GM19328 (cell line): ENCODE data around the gene CDK11B.
"Not testable (repeated sequence)": the region's sequence is repeated elsewhere in the genome, so short reads cannot be mapped to it uniquely, and the experiment has no call there.

Experiments
- ATAC-seq: cut with Tn5 transposase; IDR thresholded peaks from one replicate; pipeline ENCODE4 v1.9.1; 2021; ENCODE audit warnings: mild to moderate bottlenecking, moderate library complexity; ENCODE audit not compliant: unreplicated experiment

Gene CDK11B

DNA sequence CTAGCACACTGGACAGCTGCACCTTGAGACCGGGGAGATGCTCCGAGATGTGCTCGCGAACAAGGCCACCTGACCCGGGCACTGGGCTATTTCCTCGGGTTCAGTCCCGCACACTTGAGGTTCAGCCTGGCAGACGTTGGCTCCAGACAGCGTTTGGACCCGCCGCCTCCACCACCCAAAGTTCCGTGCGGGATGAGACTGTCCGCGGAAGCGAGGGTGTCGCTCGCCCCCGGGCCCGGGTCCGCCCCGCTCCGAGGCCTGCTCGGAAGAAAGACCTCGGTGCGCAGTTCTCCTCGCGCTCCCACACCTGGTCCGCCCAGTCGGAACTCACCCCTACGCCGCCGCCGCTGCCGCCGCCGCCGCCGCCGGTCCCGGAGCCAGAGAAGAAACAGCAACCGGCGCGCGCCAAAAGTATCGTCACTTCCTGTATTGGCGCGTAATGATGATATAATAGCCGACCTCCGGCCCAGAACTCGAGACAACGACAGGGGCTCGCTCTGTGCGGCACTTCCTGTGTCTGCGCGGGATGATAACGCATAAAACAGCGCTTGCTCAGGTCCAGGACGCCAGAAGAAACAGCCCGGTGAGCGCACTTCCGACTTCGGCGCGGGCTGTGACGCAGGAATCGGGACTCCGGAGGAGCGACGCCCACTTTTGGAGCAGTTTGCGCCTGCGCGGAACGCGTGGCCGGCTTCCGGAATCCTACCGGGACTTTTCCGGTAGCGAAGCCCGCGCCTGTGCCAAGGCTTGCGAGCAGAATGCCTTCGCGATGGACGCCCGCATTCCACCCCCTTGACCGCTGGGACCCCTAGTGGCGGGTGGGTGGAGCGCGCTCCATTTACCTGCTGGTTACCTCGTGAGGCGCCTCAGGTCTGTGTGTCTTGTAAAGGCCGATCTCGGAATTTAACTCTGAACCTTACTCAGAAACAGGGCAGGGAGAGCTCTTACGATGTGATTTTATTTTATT lies at the start of gene CDK11B:
CDK11B (minus strand) TSS at position 422 of the 967 bp plus-strand sequence. CDS start 1,519 bp downstream, outside the sequence.
- peak; percentile 92 for ATAC-seq

DNA sequence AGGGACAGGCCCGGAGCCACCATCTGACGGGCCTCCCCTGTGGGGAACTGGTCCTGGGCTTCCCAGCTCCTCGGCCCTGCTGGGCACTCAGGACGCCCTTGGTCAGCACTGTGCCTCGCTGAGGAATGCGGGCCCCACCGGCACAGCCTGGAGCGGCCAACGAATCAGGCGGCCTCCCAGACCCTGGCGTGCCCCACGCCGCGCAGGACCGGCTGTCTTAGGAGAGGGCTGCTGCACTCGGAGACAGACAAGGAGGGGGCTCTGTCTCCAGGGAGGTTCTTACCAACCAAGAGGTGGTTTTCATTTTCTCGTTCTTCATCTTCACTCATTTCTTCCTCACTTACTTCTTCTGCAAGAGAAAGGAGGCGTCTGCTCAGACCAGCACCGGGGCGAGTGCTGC lies 49.1 kb upstream of the CDK11B start:
- ATAC-seq: not testable (repeated sequence)

DNA sequence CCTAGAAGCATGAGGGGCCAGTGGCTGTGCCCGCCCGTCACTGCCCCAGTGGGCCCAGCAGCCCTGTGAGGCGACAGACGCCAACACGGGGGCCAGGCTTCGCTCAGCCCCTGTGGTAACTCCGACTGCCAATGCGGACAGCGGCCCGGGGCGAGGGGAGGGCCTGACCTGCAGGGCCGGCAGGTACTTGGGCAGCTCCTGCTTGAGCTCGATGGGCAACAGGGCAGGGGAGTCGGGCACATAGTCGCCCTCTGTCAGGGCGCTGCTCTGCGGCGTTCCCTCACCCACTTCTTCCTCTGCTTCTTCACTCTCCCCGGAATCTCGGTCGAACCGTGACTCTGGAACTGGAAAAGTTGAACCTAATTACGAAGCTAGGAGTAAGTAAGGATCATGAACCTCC lies 48.4 kb upstream of the CDK11B start:
- ATAC-seq: not testable (repeated sequence)

DNA sequence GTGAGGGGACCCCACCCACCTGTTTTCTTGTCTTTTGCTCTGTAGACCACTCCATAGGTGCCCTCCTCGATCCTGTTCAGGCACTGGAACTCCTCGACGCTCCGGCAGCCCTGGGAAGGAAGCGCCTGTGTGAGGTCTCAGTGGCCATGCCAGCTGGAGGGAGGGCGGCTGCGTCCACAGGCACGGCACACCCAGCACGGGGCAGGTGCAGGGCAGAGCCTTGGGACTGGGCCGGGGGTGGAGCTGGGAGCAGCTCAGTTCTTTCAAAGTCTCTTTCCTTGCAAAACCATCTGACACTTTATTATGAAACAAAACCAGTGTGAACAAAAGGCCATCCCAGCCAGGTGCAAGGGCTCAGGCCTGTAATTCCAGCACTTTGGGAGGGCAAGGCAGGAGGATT lies 46.8 kb upstream of the CDK11B start:
- ATAC-seq: not testable (repeated sequence)

DNA sequence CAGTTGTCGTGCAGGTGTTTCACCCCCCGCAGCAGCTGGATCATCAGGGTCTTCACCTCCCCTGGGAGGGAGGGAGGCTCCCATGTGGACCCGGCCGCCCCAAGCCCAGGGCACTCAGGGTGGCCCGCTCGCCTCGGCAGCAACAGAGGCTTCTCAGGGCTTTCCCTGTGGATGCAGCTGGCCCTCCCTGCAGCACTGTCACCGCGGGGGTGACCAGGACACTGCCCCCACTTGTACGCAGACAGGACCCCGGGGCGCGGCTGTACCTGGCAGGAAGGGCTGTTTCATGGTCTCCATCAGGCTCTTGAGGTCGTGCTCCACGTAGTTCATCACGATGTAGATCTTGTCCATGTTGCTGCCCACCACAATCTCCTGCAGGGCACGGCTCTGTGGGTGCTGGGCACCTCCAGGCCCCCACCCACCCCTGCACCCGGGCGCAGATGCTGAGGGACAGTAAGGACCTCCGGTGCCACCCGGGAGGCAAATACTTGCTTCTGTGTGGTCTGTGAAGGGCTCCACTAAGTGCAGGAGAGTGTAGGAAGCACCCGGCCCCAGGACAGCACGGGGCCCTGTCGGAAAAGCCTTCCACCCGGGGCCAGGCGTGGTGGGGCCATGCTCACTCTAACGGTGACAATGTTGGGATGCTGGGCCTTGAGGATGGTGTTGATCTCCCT lies 45.6 kb upstream of the CDK11B start:
- ATAC-seq: not testable (repeated sequence)

DNA sequence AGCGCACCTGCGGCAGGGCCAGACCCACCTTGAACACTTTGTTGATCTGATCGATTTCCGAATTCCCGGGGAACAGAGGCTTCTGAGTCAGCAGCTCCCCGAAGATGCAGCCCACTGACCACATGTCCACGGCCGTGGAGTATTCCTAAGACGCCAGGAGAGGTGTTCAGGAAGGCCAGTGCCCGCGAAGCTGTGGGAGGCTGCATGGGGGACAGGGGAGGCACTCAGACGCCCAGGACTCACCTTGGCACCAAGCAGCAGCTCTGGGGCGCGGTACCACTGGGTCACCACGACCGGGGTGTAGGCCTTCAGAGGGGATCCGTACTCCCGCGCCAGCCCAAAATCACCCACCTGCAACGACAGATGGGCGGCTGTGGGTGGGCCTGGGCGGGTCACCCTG lies 45.0 kb upstream of the CDK11B start:
- no peak for ATAC-seq

DNA sequence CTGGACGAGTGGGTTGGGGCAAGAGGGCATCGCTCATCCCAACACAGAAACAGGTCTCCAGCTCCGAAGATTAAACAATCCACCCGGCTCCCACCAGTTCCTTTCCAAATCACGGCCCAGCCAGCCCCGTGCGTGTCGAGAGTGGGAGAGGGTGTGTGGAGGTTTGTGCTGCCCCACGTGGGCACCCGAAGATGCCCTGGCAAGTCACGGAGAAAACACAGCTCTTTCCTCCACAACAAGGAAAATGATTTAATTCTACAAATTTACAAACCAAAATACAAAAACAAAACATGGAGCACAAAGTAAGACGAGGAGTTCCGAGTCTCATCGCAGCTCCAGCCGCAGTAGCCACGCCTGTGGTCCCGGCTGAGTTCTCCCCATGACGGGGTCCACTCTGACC lies 43.7 kb upstream of the CDK11B start:
- not testable (repeated sequence) for ATAC-seq

DNA sequence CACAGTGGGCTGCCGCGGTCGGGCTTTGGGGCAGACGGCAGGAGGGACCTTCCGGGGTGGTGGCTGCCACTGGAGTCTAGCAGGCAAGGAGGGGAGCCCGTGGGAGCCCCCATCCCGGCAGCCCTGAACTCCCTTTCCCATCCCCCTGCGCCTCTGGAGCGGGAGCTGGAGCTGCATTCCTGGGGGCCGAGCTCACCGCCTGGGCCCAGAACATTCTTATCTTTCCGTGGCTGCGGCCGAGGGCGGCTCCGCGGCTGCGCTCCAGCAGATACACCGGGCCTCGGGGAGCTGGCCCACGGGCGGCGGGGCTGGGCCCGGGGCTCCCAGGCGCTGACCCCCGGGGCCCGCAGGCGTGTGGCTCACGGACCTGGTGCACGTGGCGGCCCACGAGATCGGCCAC lies 41.8 kb upstream of the CDK11B start:
- ATAC-seq: not testable (repeated sequence)

DNA sequence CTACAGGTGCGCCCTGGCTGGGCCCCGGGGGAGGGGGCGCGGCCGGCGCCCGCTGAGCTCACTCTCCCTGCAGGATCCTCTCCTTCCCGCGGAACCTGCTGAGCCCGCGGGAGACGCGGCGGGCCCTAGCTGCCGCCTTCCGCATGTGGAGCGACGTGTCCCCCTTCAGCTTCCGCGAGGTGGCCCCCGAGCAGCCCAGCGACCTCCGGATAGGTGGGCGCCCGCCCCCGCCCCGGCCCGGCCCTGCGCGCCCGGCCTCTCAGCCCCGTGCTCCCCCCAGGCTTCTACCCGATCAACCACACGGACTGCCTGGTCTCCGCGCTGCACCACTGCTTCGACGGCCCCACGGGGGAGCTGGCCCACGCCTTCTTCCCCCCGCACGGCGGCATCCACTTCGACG lies 41.3 kb upstream of the CDK11B start:
- not testable (repeated sequence) for ATAC-seq

DNA sequence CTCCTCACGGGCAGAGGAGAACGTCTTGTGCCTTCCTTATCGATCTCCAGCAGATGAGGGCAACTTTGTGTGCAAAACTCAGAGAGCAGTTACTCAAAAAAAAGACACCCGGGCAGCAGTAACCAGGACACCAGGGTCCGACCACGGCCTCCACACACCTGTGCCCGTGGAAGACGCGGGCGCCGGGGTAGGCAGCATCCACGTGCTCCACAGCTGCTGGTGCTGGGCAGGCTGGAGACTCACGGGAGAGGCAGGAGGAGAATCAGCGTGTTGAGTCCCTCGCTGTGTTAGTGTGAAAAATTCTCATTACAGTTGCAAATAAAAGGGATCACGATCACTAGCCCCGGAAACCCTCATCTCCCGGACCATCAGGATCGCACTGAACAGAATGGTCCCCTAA lies 40.3 kb upstream of the CDK11B start:
- not testable (repeated sequence) for ATAC-seq

DNA sequence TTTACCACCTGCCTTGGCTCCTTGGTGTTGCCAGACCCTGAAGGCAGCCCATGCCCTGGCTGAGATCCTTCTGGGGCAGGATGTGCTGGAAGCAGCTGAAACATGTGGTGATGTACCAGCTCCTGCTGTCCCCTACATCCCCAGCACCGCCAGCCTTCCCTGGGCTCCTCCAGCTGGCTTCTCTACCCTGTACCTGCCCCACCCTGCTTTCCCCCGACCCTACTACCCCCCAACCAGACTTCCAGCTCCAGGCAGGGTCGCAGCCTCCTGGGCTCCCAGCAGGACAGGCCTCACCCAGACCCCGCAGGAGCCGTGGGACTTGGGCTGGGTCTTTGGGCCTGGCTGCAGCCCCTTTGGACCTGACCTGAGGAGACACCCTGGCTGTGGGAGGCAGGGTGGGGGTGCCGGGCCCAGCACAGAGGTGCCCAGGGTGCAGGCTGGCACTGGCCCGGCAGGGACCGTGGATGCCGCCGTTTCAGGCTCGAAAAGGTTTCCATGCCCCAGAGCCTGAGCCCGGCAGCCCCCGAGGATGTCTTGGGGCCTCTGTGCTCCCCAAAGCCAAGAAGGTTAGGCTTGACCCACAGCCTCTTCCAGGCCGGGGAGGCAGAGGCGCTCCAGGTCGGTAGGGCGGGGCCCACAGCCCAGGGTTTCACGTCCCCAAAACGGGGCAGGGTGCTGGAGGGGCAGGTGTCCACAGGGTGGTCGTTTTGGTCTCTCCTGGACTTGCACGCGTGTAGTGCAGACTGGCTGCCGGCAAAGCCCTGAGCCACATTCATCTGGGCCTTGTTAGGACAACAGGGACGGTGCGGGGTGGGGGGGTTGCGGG lies 38.8 kb upstream of the CDK11B start:
- ATAC-seq: not testable (repeated sequence)

DNA sequence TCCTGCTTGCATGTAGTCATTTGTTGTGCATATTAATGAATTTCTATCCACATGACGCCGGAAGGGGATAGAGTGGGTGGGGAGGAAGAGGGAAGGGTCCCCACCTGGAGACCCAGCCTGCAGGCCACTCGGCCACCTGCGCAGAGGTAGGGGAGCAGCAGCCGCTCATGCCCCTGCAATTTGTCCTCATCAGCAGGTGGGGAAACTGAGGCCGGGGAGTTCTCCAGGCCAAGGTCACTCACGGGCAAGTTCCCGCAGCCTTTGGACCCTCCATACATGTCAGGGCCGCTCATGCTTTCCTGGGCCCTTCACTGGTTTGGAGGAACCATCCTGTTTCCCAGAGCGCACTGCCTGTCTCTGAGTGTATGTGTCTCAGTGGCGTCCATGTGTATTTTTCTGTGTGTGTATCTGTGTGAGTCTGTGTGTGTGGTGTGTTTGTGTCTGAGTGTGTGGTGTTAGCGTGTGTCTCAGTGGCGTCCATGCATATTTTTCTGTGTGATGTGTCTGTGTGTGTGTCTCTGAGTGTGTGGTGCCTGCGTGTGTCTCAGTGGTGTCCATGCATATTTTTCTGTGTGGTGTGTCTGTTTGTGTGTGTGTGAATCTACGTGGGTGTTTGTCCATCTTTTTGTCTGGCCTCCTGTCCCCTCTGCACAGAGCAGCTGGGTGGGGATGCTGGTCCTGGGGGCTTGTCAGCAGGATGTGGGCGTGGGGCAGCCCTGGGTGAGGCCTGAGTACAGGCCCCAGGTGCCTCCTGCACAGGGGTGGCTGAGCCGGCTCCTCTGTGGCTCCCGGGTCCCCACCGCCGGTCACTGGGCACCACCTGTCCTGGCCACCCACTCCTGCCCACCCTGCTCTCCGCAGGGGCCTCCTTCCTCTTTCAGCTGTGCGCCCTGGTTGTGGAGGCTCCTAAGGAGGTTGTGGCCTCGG lies 37.9 kb upstream of the CDK11B start:
- ATAC-seq: not testable (repeated sequence)

DNA sequence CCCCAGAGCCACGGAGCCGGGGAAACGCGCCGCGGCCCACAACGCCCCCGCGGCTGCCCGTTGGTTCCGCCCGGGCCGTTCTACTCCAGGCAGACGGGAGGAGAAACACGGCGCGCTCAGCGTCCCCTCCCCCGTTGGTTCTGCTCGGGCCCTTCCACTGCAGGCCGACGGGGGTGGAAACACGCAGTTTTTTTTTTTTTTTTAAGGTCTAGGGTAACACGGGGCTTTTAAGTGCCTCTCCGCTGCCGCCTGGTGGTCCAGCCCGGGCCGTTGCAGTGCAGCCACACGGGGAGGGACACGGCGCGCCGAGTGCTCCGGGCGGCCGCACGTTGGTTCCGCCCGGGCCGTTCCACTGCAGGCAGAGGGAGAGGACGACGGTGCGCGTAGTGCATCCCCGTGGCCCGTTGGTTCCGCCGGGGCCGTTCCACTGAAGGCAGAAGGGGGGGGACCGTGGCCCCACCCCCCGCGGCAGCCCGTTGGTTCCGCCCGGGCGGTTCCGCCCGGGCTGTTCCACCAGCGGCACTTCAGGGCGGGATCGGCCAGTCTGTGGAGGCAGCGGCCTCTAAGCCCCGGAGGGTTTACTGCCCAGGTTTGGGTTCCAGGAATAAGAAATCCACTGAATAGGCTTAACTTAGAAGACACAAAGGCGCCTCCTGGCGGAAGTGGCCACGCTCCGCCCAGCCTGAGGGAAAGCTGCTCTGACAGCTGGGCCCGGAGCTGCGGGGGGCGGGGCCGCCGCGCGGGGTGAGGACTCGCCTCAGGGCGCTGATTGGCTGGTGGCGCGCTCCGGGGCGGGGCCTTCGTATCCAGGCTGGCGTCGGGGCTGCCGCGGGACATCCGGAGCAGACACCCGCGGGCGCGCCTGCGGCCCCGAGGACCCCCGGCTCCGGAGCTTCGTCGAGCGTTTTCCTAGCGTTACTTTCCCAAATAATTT lies 34.2 kb upstream of the CDK11B start, which contains the start of gene SLC35E2B:
SLC35E2B (minus strand) TSS at position 82 of the 934 bp plus-strand sequence. CDS start 16,096 bp downstream, outside the sequence.
- peak; percentile 67 for ATAC-seq

DNA sequence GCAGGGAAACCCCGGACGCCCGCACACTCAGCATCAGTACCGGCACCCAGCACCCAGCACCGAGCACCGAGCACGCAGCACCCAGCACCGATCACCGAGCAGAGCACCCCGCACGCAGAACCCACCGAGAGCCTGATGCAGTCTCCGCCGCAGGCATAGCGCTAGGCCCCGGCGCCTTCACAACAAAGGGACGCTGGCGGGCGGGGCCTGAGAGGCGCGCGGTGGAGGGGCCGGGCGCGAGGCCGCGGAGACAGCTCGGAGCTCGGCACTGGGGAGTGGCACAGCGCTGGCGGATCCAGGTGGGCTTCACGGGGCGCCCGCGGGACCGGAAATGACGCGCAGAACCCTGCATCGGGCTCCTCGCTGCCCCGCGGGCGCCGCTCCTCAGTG lies 33.5 kb upstream of the CDK11B start:
- peak; percentile 34 for ATAC-seq

DNA sequence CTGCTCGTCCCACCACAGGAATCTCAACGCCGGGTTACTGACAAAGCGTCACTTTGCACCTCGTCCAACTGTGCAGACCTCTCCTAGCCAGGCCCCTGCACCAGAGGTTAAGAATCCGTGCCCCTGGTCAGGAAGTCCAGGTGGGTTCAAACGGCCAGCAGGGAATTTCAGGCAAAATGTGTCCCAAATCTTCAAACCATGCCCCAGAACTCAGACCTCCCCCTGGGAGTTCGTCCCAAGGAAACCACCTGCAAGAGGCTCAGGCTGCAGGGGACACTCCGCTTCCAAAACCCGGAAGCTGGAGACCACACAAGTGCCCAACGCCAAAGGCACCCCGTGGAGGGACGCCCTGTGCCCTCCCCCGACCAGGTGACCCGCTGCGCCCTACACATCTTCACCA lies 32.6 kb upstream of the CDK11B start:
- not testable (repeated sequence) for ATAC-seq

DNA sequence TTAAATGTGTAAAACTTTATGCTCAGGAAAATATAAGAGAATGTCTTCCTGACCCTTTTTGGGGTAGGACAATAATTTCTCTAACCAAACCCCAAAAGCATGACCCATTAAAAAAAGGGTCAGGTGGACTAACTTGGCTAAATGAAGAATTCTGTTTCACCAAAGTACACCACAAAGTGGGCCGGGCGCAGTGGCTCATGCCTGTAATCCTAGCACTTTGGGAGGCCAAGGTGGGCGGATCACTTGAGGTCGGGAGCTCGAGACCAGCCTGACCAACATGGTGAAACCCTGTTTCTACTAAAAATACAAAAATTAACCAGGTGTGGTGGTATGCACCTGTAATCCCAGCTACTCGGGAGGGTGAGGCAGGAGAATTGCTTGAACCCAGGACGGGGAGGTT lies 30.7 kb upstream of the CDK11B start:
- ATAC-seq: not testable (repeated sequence)

DNA sequence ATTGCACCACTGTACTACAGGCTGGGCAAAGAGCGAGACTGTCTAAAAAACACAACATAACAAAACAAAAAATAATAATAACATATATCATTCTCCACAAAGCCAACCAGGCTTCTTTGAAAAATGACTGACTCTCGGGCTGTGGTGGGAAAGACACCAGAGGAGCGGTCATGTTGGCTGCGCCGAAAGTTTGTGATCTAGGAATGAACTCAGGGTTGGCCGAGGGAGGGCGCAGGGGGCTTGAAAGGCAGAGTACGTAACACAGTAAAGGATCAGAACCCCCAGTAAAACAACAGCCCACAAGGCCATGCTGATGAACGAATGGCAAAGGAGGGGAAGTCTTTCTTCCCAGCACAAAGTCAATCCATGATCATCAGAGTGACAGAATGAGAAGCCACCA lies 29.0 kb upstream of the CDK11B start:
- ATAC-seq: no peak

DNA sequence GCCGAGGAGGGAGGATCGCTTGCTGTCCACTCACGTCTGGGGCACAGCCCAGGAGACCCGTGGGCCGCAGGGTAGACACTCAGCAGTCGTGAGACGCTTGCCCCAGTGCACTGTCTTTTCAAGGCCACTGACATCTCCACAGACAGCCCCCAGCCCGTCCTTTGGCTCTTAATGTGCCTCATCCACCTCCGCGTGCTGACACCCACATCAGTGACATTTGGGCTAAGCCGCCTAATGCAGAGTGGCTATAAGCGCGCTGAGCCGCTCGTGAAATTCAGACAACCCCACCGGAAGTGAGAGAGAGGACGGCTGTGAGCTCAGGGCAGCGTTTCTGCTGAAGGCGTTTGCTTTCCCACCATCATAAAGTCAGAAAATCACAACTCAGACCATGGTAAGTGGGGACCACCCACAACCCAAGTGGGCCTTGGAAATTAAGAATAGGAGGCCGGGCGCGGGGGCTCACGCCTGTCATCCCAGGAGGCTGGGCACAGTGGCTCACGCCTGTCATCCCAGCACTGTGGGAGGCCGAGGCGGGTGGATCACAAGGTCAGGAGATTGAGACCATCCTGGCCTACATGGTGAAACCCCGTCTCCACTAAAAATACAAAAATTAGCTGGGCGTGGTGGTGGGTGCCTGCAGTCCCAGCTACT lies 25.4 kb upstream of the CDK11B start:
- ATAC-seq: no peak
